H1 (cell line): ENCODE data around the gene DEFB113. TPM values are rescaled to one million over a fixed set of nuclear protein-coding genes. Genes with fewer than 3 reads are reported as not detected.

Experiments used
- CTCF ChIA-PET: fragments of 300-600 bp; sonication (Branson Sonifier 250); formaldehyde crosslinking; loops from one replicate; lab custom pipeline; 2021; ENCODE audit not compliant: partially characterized antibody; lab: Charles Lee
- POLR2A ChIA-PET: fragments of 300-600 bp; sonication (Branson Sonifier 250); formaldehyde crosslinking; loops from one replicate; lab custom pipeline; 2021; ENCODE audit warnings: inconsistent platforms; ENCODE audit not compliant: partially characterized antibody; lab: Charles Lee
- DNase-seq, 2 experiments: peaks; one replicate each; pipeline versions ENCODE4 v3.0.0 to v3.0.0-alpha.2; 2010 to 2022; ENCODE audit warnings: low spot score in 2 of 2, low read depth in 1 of 2, mixed read lengths in 1 of 2
- FAIRE-seq: peaks from 2 replicates; lab custom pipeline; 2011; peaks lifted over from hg19 to GRCh38; lab: Jason Lieb, UNC
- H2AFZ ChIP-seq: 2 replicates; pipeline ENCODE4 v1.8.1; 2012; ENCODE audit warnings: low read length, inconsistent platforms
- H2AK5ac ChIP-seq: 2 replicates; pipeline ENCODE4 v1.6.1; 2013; ENCODE audit warnings: low read depth, low read length
- H2BK120ac ChIP-seq: replicated peaks from 2 replicates; pipeline ENCODE3; 2013; ENCODE audit warnings: low read depth, low read length, inconsistent platforms
- H2BK12ac ChIP-seq: 2 replicates; pipeline ENCODE4 v1.6.1; 2013; ENCODE audit warnings: low read depth, low read length
- H2BK15ac ChIP-seq: 2 replicates; pipeline ENCODE4 v1.6.1; 2013; ENCODE audit warnings: low read length
- H2BK20ac ChIP-seq: 2 replicates; pipeline ENCODE4 v1.6.1; 2013; ENCODE audit warnings: low read length
- H2BK5ac ChIP-seq: 2 replicates; pipeline ENCODE4 v1.6.1; 2013; ENCODE audit warnings: low read depth, low read length
- H3K14ac ChIP-seq: 2 replicates; pipeline ENCODE4 v1.6.1; 2013; ENCODE audit warnings: inconsistent platforms; ENCODE audit not compliant: insufficient read length
- H3K18ac ChIP-seq: 2 replicates; pipeline ENCODE4 v1.6.1; 2013; ENCODE audit warnings: low read length; ENCODE audit errors: extremely low read depth
- H3K23ac ChIP-seq: 2 replicates; pipeline ENCODE4 v1.6.1; 2013; ENCODE audit warnings: inconsistent platforms; ENCODE audit not compliant: insufficient read length
- H3K23me2 ChIP-seq: 2 replicates; pipeline ENCODE4 v1.6.1; 2013; ENCODE audit warnings: low read depth, low read length
- H3K27ac ChIP-seq: 2 replicates; pipeline ENCODE4 v1.6.1; 2011; ENCODE audit warnings: low read depth, low read length, inconsistent platforms
- H3K27me3 ChIP-seq, 4 experiments: replicated peaks in 1 of 4; 1 replicate in 1 of 4; 2 replicates in 3 of 4; pipeline versions ENCODE4 v1.6.1 to v1.8.1; 2011 to 2013; ENCODE audit warnings: low read length in 3 of 4, mild to moderate bottlenecking in 3 of 4, inconsistent platforms in 2 of 4, mixed read lengths in 2 of 4, moderate library complexity in 1 of 4; ENCODE audit not compliant: control insufficient read depth in 3 of 4, insufficient read depth in 3 of 4; ENCODE audit errors: extremely low read depth in 1 of 4
- H3K36me3 ChIP-seq, 4 experiments: 2 replicates each; pipeline versions ENCODE4 v1.6.1 to v1.8.1; 2011 to 2013; ENCODE audit warnings: mild to moderate bottlenecking in 4 of 4, low read length in 3 of 4, moderate library complexity in 2 of 4, control low read depth in 1 of 4, inconsistent platforms in 1 of 4; ENCODE audit not compliant: insufficient read depth in 4 of 4, control insufficient read depth in 2 of 4
- H3K4ac ChIP-seq: replicated peaks from 2 replicates; pipeline ENCODE3; 2013; ENCODE audit warnings: low read length, low read depth, mixed read lengths, inconsistent platforms; ENCODE audit not compliant: insufficient read length
- H3K4me1 ChIP-seq, 4 experiments: replicated peaks in 1 of 4; 1 replicate in 1 of 4; 2 replicates in 3 of 4; pipeline versions ENCODE4 v1.6.1 to v1.8.1; 2011 to 2013; ENCODE audit warnings: low read length in 3 of 4, inconsistent platforms in 2 of 4, mixed read lengths in 1 of 4; ENCODE audit not compliant: insufficient read depth in 4 of 4, control insufficient read depth in 3 of 4
- H3K4me2 ChIP-seq, 2 experiments: 2 replicates each; pipeline versions ENCODE4 v1.6.1 to v1.8.1; 2011 to 2013; ENCODE audit warnings: low read depth in 2 of 2, low read length in 2 of 2, control low read depth in 1 of 2, inconsistent platforms in 1 of 2, mild to moderate bottlenecking in 1 of 2; ENCODE audit not compliant: insufficient read depth in 1 of 2
- H3K4me3 ChIP-seq, 4 experiments: fragments of 200-600, 300-600 bp in 1 of 4; sonication (generic), shearing (Covaris generic), sonication (Bioruptor Twin) in 1 of 4; 2 replicates each; pipeline versions ENCODE4 v1.5.1 to v1.8.1; 2011 to 2016; ENCODE audit warnings: low read length in 4 of 4, low read depth in 3 of 4, control low read depth in 2 of 4, inconsistent platforms in 2 of 4, mild to moderate bottlenecking in 2 of 4, mixed read lengths in 1 of 4, moderate library complexity in 1 of 4; ENCODE audit not compliant: insufficient read depth in 2 of 4; ENCODE audit errors: extremely low read depth in 1 of 4
- H3K56ac ChIP-seq: replicated peaks from 2 replicates; pipeline ENCODE3; 2013; ENCODE audit warnings: low read depth, mild to moderate bottlenecking, mixed read lengths, low read length, inconsistent platforms; ENCODE audit not compliant: insufficient read length
- H3K79me1 ChIP-seq: 2 replicates; pipeline ENCODE4 v1.6.1; 2013; ENCODE audit warnings: low read depth, low read length, control low read depth
- H3K79me2 ChIP-seq, 2 experiments: 2 replicates each; pipeline versions ENCODE4 v1.6.1 to v1.8.1; 2012 to 2013; ENCODE audit warnings: low read length in 2 of 2, mild to moderate bottlenecking in 2 of 2, inconsistent platforms in 1 of 2; ENCODE audit not compliant: insufficient read depth in 2 of 2, control insufficient read depth in 1 of 2
- H3K9ac ChIP-seq, 4 experiments: replicated peaks in 1 of 4; 1 replicate in 1 of 4; 2 replicates in 3 of 4; pipeline versions ENCODE4 v1.6.1 to v1.8.1; 2011 to 2013; ENCODE audit warnings: low read depth in 3 of 4, low read length in 3 of 4, control low read depth in 2 of 4, mild to moderate bottlenecking in 2 of 4, moderate library complexity in 2 of 4, inconsistent platforms in 1 of 4; ENCODE audit errors: extremely low read depth in 1 of 4
- H3K9me3 ChIP-seq, 2 experiments: 2 replicates each; pipeline versions ENCODE4 v1.6.1 to v1.8.1; 2012 to 2013; ENCODE audit warnings: mild to moderate bottlenecking in 2 of 2, moderate library complexity in 2 of 2, control low read depth in 1 of 2, inconsistent platforms in 1 of 2, low read depth in 1 of 2, low read length in 1 of 2, mixed read lengths in 1 of 2; ENCODE audit not compliant: insufficient read depth in 2 of 2
- H4K20me1 ChIP-seq, 2 experiments: replicated peaks in 1 of 2; 2 replicates each; pipeline versions ENCODE3 to v1.8.1; 2011 to 2013; ENCODE audit warnings: inconsistent platforms in 2 of 2, low read length in 2 of 2, mild to moderate bottlenecking in 1 of 2; ENCODE audit not compliant: insufficient read depth in 2 of 2, control insufficient read depth in 1 of 2
- H4K5ac ChIP-seq: 2 replicates; pipeline ENCODE4 v1.6.1; 2013; ENCODE audit warnings: low read length, low read depth, mixed read lengths, inconsistent platforms; ENCODE audit not compliant: insufficient read length
- H4K8ac ChIP-seq: 2 replicates; pipeline ENCODE4 v1.8.0; 2013; ENCODE audit warnings: mild to moderate bottlenecking, moderate library complexity, low read length, inconsistent platforms; ENCODE audit not compliant: insufficient read depth; ENCODE audit errors: extremely low read depth
- H4K91ac ChIP-seq: replicated peaks from 2 replicates; pipeline ENCODE3; 2013; ENCODE audit warnings: low read length, mixed read lengths, inconsistent platforms; ENCODE audit not compliant: insufficient read length
- CBX5 ChIP-seq: fragments of 300-800, 300-1000 bp; sonication (generic); IDR thresholded peaks from 2 replicates; pipeline ENCODE4 v1.7.1; 2016; ENCODE audit warnings: antibody characterized with exemption, low read length, low read depth
- GTF2F1 ChIP-seq: IDR thresholded peaks from 2 replicates; pipeline ENCODE4 v1.6.1; 2012; ENCODE audit warnings: low read depth, low read length, improper control_type of control experiment, borderline replicate concordance
- PHF8 ChIP-seq: fragments of 200-600 bp; sonication (generic); conservative IDR thresholded peaks from 2 replicates; pipeline ENCODE4 v1.7.1; 2012; ENCODE audit warnings: low read depth, mild to moderate bottlenecking, inconsistent platforms, low read length, moderate library complexity
- WGBS, 2 experiments: shearing (Covaris generic) in 1 of 2; methylation state at CpG; one replicate each; pipeline versions ENCODE4 v1.1.6 to v1.1.7; 2013 to 2015; ENCODE audit warnings: low lambda C conversion rate in 2 of 2, mixed read lengths in 2 of 2, inconsistent platforms in 1 of 2, low coverage in 1 of 2, missing lambda C conversion rate in 1 of 2; ENCODE audit not compliant: insufficient replicate concordance in 2 of 2, insufficient coverage in 1 of 2, insufficient read length in 1 of 2; ENCODE audit errors: extremely low coverage in 1 of 2, missing lambda C conversion rate in 1 of 2; 5-methylcytosine and 5-hydroxymethylcytosine counted together
- polyA plus RNA-seq, 7 experiments: library from polyadenylated mRNA; depleted of rRNA in 3 of 7; stranded (reverse) in 5 of 7; unstranded in 2 of 7; fragments of >200 nt in 5 of 7; fragments of 200-250 nt in 2 of 7; gene quantifications; 1 replicate in 5 of 7; 2 replicates in 1 of 7; 4 replicates in 1 of 7; pipeline versions ENCODE4 v1.2.1 to v1.2.3, GENCODE V29; 2011 to 2013; ENCODE audit warnings: missing spikeins in 2 of 7, mixed read lengths in 2 of 7
- total RNA-seq: library from RNA; stranded (reverse); fragmentation: NEBNext Ultra II Directional; extraction: Animal tissue kit (Norgen Biotek cat#: 25700); gene quantifications from 2 replicates; pipeline ENCODE4 v1.2.1, GENCODE V29; 2021

DEFB113 gene
- total and polyA plus RNA-seq, 2 of the 8 experiments (the other 6 are each of a cell fraction or from before 2014, with no cell fraction given), result not detected

DNA sequence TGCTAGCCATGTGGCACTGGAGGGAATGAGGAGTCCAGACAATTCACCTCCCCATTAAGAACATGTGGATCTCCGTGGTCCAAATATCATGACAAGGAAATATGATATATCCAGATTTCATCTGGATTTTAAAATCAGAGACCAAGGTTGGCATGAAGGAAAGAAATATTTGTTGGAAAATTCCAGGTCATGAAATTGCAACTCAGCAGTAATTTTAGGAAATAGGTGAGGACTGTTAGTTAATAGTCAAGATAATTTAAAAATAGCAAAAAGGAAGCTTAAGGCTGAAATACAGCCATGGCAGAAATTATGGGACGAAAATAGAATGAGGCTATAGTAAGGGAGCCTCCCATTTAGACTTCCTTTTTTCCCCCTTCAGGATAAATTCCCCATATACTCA lies 32.4 kb downstream of the DEFB113 start:
- 92% methylated on average over 2 of the region's 2 CpGs; no CpG with 5 or more reads in 1 of the 2 experiments for WGBS, 2 experiments
- TF ChIP-seq PHF8 (no peak), GTF2F1 (no peak), CBX5 (no peak)

More for the DNA sequence above, 32.4 kb downstream of the DEFB113 start:
- H3K23me2 ChIP-seq, result no peaks in the 10 kb centered on the region
- no peak overlapping the region for H2BK120ac ChIP-seq
- H4K5ac ChIP-seq, result no peak overlapping the region
- H3K4ac ChIP-seq, result no peak overlapping the region
- no peak overlapping the region for H2BK20ac ChIP-seq
- no peak overlapping the region for H4K8ac ChIP-seq
- H3K4me3 ChIP-seq, result no peak overlapping the region
- ChIA-PET CTCF (no interaction called here), POLR2A (no interaction called here)
- no peaks in the 10 kb centered on the region for H3K79me1 ChIP-seq
- H3K4me1 ChIP-seq, result no peaks in the 10 kb centered on the region
- no peak overlapping the region for H2BK12ac ChIP-seq
- no peak overlapping the region for H3K56ac ChIP-seq
- DNase-seq (no peak), FAIRE-seq (no peak)
- H3K9me3 ChIP-seq, result no peaks in the 10 kb centered on the region
- H3K4me2 ChIP-seq, result no peak overlapping the region
- H2AK5ac ChIP-seq, result no peak overlapping the region
- no peak overlapping the region for H4K91ac ChIP-seq
- H3K23ac ChIP-seq, result no peak overlapping the region
- no peaks in the 10 kb centered on the region for H3K27me3 ChIP-seq
- no peak overlapping the region for H2BK15ac ChIP-seq
- no peak overlapping the region for H3K9ac ChIP-seq
- no peak overlapping the region for H2AFZ ChIP-seq
- no peak overlapping the region for H2BK5ac ChIP-seq
- H3K18ac ChIP-seq, result no peak overlapping the region
- no peaks in the 10 kb centered on the region for H3K36me3 ChIP-seq
- no peak overlapping the region for H3K27ac ChIP-seq
- no peak overlapping the region for H3K14ac ChIP-seq
- H4K20me1 ChIP-seq, result no peaks in the 10 kb centered on the region
- no peaks in the 10 kb centered on the region for H3K79me2 ChIP-seq
